ENCODE data around the gene BPIFA2.

The BPIFA2 gene

DNA sequence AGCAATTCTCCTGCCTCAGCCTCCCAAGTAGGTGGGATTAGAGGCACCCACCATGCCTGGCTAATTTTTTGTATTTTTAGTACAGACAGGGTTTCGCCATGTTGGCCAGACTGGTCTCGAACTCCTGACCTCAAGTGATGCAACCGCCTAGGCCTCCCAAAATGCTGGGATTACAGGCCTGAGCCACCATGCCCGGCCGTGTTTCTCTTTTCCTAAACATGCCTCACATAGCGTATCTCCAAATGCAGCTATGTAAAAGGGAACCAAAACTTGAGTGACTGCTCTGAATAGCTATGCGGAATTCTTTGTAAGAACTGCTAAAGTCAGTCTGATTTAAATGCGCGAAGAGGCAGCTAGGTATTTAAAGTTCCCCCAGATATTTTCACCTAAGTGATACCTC is 20.5 kb downstream of the BPIFA2 start:
- H3K4me1 ChIP-seq (ENCODE audit: insufficient read depth, low read length), result no peaks in the 10 kb centered on the region
- no peak overlapping the region for H2AFZ ChIP-seq (ENCODE audit: low read depth, low read length)
- H3K9me3 ChIP-seq (ENCODE audit: low read length), result no peaks in the 10 kb centered on the region
- H3K36me3 ChIP-seq (ENCODE audit: insufficient read depth, low read length), result no peaks in the 10 kb centered on the region
- peaks cover 5% of the 10 kb centered on the region for H3K27me3 ChIP-seq (ENCODE audit: insufficient read depth, low read length)
- H3K4me3 ChIP-seq (ENCODE audit: low read length), result no peak overlapping the region

DNA sequence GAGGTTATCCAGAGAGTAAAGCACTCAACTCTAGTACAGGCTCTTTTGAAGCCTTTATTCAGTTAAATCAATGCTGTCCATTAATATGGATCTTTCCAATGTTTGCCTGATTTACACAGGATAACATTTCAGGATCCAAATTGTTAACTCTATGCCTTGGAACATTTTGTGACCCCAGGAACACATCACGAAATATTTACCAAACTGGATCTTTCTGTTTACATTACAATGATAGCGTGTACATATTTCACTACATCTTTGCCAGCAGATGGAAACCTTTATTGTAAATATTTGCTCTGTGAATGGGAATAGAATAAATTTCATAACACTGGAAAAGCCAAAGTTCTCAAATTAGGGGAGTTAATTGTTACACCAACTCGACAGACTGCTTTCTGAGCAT is 23.5 kb downstream of the BPIFA2 start:
- Histone ChIP-seq H3K4me3 (ENCODE audit: low read length) (no peak overlapping the region), H3K27me3 (ENCODE audit: insufficient read depth, low read length) (peaks cover 7% of the 10 kb centered on the region), H2AFZ (ENCODE audit: low read depth, low read length) (no peak overlapping the region), H3K9me3 (ENCODE audit: low read length) (no peaks in the 10 kb centered on the region), H3K36me3 (ENCODE audit: insufficient read depth, low read length) (no peaks in the 10 kb centered on the region), H3K4me1 (ENCODE audit: insufficient read depth, low read length) (no peaks in the 10 kb centered on the region)

DNA sequence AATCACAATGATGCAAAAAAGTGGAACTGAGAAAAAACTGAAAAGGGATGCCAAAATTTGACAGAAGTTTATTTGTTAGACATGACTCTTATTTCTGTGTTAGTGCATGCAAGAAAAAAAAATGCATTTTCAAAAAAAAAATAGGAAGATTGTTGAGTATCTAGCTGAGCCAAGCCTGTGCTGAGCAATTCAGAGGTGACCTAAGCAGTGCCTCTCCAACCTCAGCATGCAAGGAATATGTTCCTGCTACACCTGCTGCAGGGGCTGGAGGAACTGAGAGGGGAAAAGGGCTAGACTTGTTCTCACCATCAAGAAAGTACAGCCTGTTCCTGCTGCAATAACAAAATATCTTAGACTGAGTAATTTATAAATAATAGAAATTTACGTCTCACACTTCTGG is 24.0 kb downstream of the BPIFA2 start:
- Histone ChIP-seq H3K9me3 (ENCODE audit: low read length) (no peaks in the 10 kb centered on the region), H3K4me3 (ENCODE audit: low read length) (no peak overlapping the region), H3K4me1 (ENCODE audit: insufficient read depth, low read length) (no peaks in the 10 kb centered on the region), H3K27me3 (ENCODE audit: insufficient read depth, low read length) (peaks cover 7% of the 10 kb centered on the region), H2AFZ (ENCODE audit: low read depth, low read length) (no peak overlapping the region), H3K36me3 (ENCODE audit: insufficient read depth, low read length) (no peaks in the 10 kb centered on the region)

DNA sequence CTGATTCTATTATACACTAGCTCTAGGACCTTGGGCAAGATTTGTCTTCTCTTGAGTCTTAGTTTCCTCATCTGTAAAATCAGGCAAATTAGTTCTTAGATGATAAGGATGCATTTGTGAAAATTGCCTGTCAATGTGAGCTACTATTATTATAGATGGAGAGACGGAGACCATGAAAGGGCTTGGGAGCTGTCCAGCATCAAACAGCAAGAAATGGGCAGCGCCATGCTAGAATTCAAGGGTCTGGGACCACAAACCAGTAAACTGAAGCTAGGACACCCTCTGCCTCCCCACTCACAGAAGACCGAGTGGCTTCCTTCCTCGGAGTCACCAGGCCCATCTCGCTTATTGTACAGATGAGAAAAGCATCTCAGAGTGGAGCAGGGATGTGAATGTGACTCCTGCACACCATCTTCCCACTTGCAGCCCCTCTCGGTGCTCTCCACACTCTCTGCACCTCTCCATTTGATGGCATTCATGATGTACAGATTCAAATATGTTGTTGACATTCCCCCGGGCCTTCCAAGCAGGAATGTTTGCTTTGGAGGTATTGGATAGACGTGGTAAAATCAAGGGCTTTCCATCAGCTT is 25.0 kb downstream of the BPIFA2 start:
- Histone ChIP-seq H3K36me3 (ENCODE audit: insufficient read depth, low read length) (no peaks in the 10 kb centered on the region), H3K4me3 (ENCODE audit: low read length) (no peak overlapping the region), H3K4me1 (ENCODE audit: insufficient read depth, low read length) (no peaks in the 10 kb centered on the region), H3K27me3 (ENCODE audit: insufficient read depth, low read length) (peaks cover 7% of the 10 kb centered on the region), H3K9me3 (ENCODE audit: low read length) (no peaks in the 10 kb centered on the region), H2AFZ (ENCODE audit: low read depth, low read length) (no peak overlapping the region)

DNA sequence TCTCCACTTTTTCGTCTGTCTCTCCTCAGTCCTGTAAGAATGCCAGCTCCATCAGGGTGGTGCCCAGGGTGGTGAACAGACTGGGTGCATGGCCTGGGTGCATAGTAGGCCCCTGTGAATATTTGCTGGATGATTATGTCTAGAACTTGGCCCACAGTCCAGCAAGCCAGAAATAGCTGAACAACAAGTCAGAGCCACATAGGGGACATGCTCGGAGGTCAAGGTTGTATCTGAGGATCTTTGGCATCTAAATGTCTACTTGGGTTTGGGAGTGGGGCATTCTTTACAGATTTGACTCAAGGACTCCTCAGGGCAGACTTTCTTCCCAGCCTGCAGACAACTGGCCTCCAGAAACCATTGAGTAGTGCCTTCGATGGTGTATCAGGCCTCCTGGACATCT is 31.1 kb downstream of the BPIFA2 start:
- Histone ChIP-seq H2AFZ (ENCODE audit: low read depth, low read length) (no peak overlapping the region), H3K4me3 (ENCODE audit: low read length) (no peak overlapping the region)

DNA sequence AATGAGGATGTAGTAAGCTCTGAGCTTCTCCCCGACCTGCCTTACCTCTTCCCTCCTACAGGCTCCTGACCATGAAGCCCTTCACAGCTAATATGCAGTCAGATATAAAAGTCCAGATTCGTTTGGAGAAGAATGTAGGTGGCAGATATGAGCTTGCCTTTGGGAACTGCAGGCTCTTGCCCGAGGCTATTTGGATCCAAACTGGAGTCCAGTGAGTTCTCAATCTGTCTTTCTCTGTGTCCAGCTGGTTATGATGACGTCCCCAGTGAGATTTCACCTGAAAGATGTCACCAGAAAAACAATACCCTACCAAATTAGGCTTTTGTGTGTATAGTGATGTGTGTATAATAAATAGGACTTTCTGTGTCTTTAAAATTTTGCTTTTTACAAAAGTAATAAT is 34.5 kb downstream of the BPIFA2 start:
- Histone ChIP-seq H2AFZ (ENCODE audit: low read depth, low read length) (no peak overlapping the region), H3K27me3 (ENCODE audit: insufficient read depth, low read length) (no peaks in the 10 kb centered on the region), H3K4me1 (ENCODE audit: insufficient read depth, low read length) (no peaks in the 10 kb centered on the region), H3K9me3 (ENCODE audit: low read length) (no peaks in the 10 kb centered on the region), H3K36me3 (ENCODE audit: insufficient read depth, low read length) (no peaks in the 10 kb centered on the region), H3K4me3 (ENCODE audit: low read length) (no peak overlapping the region)

More for the DNA sequence above, 31.1 kb downstream of the BPIFA2 start:
- Histone ChIP-seq H3K36me3 (ENCODE audit: insufficient read depth, low read length) (no peaks in the 10 kb centered on the region), H3K27me3 (ENCODE audit: insufficient read depth, low read length) (no peaks in the 10 kb centered on the region), H3K4me1 (ENCODE audit: insufficient read depth, low read length) (no peaks in the 10 kb centered on the region), H3K9me3 (ENCODE audit: low read length) (no peaks in the 10 kb centered on the region)

DNA sequence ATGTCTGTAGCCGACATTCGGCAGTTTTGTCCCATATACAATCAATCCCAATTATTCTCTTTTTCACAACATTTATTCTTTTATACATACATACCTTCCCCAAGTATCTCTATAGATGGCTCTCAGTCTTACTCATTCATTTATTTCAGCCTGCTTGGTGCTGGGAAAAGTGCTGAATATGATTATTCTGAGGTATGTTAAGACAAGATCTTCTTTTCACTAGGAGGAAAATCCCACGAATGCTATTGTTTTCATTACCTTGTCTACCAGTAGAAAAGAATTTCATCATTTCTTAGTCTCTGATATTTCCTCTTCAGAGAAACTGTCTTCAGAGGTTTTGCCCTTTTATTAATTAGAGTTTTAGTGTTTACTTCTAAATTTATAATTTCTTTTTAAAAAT is 35.5 kb downstream of the BPIFA2 start:
- no peak overlapping the region for H3K4me3 ChIP-seq (ENCODE audit: low read length)
- no peaks in the 10 kb centered on the region for H3K9me3 ChIP-seq (ENCODE audit: low read length)
- no peak overlapping the region for H2AFZ ChIP-seq (ENCODE audit: low read depth, low read length)
- no peaks in the 10 kb centered on the region for H3K4me1 ChIP-seq (ENCODE audit: insufficient read depth, low read length)
- no peaks in the 10 kb centered on the region for H3K36me3 ChIP-seq (ENCODE audit: insufficient read depth, low read length)
- no peaks in the 10 kb centered on the region for H3K27me3 ChIP-seq (ENCODE audit: insufficient read depth, low read length)

DNA sequence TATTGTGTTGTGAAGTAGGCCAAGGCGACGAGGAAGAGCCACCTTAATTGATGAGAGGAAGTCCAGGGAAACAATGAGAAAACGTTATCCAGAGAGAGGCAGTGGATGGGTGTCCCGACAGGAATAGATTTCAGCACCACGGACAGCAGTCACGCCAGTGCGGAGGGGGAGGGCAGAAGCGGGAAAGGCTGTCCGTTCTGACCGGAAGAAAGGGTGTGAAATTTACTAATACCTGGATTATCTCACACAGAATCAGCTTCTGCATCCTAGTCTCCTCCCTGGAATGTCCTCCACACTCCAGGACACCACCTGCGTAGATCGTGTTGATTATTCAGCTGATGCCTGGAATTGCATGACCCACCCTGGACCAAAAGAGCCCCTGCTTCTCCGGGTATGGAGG is 41.8 kb downstream of the BPIFA2 start:
- Histone ChIP-seq H2AFZ (ENCODE audit: low read depth, low read length) (no peak overlapping the region), H3K4me3 (ENCODE audit: low read length) (no peak overlapping the region), H3K4me1 (ENCODE audit: insufficient read depth, low read length) (no peaks in the 10 kb centered on the region), H3K36me3 (ENCODE audit: insufficient read depth, low read length) (no peaks in the 10 kb centered on the region), H3K9me3 (ENCODE audit: low read length) (no peaks in the 10 kb centered on the region), H3K27me3 (ENCODE audit: insufficient read depth, low read length) (no peaks in the 10 kb centered on the region)

DNA sequence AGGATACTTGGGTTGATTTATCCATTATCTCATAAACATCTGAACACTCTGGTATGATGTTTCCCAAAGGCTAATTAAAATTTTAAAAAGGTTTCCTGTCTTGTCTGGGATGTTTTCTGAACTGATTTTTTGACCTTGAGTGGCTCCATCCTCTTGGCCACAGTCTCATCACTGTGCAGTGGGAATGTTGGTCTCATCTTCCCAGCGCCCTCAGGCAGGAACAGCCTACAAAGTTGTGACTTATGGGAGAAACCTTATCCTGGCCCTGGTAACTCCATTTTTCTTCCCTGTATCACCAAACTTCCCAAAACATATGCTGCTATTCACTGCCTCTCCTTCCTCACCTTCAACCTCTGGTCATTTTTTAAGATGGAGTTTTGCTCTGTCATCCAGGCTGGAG is 42.4 kb downstream of the BPIFA2 start:
- Histone ChIP-seq H3K9me3 (ENCODE audit: low read length) (no peaks in the 10 kb centered on the region), H2AFZ (ENCODE audit: low read depth, low read length) (no peak overlapping the region), H3K36me3 (ENCODE audit: insufficient read depth, low read length) (no peaks in the 10 kb centered on the region), H3K4me3 (ENCODE audit: low read length) (no peak overlapping the region), H3K27me3 (ENCODE audit: insufficient read depth, low read length) (no peaks in the 10 kb centered on the region), H3K4me1 (ENCODE audit: insufficient read depth, low read length) (no peaks in the 10 kb centered on the region)

DNA sequence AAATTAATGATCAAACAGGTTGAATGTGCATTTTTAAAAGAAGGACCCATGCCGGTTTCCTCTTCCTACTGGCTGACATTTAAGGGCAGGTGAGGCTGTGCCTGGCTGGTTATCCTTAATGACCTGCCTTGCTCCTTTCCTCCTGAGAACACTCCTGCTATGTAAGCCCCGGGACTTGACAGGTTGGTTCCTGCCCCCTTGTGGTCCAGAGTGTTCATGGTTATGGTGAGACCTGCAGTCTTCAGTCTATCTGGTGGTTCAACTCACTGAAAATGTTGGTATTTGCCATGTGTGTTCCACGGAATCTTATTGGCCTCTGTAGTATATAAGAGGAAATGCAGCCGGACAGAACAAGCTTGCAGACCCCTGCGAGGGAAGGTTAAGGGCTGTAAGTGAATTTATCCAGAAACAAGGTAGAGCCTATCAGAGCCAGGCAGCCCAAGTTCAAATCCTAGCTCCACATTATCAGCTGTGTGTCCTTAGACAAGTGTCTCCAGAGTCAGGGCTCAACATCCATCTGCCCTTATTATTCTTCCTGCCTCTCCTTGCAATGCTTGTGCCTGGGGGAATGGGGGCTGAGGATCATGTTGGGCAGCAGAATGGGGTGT is 44.0 kb downstream of the BPIFA2 start:
- no peaks in the 10 kb centered on the region for H3K4me1 ChIP-seq (ENCODE audit: insufficient read depth, low read length)
- H3K27me3 ChIP-seq (ENCODE audit: insufficient read depth, low read length), result peaks cover 2% of the 10 kb centered on the region
- no peaks in the 10 kb centered on the region for H3K36me3 ChIP-seq (ENCODE audit: insufficient read depth, low read length)
- no peaks in the 10 kb centered on the region for H3K9me3 ChIP-seq (ENCODE audit: low read length)
- H3K4me3 ChIP-seq (ENCODE audit: low read length), result no peak overlapping the region
- no peak overlapping the region for H2AFZ ChIP-seq (ENCODE audit: low read depth, low read length)

DNA sequence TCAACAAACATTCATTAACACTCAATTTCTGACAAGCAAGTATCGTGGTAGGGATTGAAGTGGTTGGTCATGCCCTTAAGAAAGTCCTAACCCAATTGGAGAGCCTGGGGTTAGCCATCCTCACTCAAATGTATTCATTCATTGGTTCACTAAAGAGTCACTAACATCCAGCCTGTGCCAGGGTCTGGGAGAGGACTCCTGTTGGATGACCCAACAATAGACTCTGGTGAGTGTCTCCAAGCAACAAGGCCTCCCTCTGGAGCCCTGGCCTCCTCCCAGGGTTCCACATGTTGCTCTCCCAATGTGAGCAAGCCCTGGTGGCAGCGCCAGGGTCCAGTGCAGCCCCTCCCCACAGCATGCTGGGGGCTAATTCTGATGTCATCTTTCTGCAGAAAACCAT is 49.1 kb downstream of the BPIFA2 start, which contains the start of gene BPIFA3:
TSS of gene BPIFA3 (plus strand) at position 301 of the 400 bp plus-strand sequence. CDS start 185 bp downstream, outside the sequence.
- no peaks in the 10 kb centered on the region for H3K36me3 ChIP-seq (ENCODE audit: insufficient read depth, low read length)
- peaks cover 2% of the 10 kb centered on the region for H3K27me3 ChIP-seq (ENCODE audit: insufficient read depth, low read length)
- H3K9me3 ChIP-seq (ENCODE audit: low read length), result no peaks in the 10 kb centered on the region
- no peaks in the 10 kb centered on the region for H3K4me1 ChIP-seq (ENCODE audit: insufficient read depth, low read length)
- H3K4me3 ChIP-seq (ENCODE audit: low read length), result no peak within 1 kb of the TSS
- no peak within 1 kb of the TSS for H2AFZ ChIP-seq (ENCODE audit: low read depth, low read length)

DNA sequence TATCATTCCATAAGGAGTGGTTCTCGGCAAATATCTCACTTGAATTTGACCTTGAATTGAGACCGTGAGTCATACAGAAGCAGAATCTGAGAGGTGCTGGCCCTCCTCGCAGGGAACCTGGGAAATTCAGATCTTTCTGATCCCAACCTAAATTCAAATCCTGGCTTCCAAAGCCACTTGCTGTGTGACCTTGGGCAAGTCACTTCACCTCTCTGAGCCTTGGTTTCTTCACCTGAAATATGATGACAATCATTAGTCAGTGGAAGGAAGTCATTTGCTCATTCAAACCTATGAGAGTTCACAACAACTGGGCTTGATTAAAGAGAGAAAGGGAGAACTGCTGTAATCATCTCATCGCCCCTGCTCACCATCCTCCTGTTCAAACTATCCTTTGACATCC is 56.4 kb downstream of the BPIFA2 start:
- no peaks in the 10 kb centered on the region for H3K4me1 ChIP-seq (ENCODE audit: insufficient read depth, low read length)
- no peaks in the 10 kb centered on the region for H3K27me3 ChIP-seq (ENCODE audit: insufficient read depth, low read length)
- H3K4me3 ChIP-seq (ENCODE audit: low read length), result no peak overlapping the region
- H2AFZ ChIP-seq (ENCODE audit: low read depth, low read length), result no peak overlapping the region
- H3K9me3 ChIP-seq (ENCODE audit: low read length), result no peaks in the 10 kb centered on the region
- H3K36me3 ChIP-seq (ENCODE audit: insufficient read depth, low read length), result no peaks in the 10 kb centered on the region

DNA sequence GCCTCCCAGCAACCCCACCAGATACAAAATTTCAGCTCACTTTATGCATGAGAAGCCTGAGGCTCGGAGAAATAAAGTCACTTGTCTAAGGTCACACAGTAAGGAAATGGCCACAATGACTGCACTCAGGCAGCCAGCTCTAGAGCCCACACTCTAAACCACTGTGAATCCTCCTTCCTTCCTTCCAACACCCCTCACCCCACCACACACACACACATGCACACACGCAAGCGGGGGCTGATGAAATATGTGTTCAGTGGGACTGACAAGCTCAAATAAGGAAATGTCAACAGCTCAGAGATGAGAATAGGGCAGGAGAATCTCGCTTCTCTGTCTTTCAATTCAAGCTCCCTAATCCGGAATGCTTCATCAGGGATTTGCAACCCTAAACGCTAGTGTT is 61.9 kb downstream of the BPIFA2 start:
- Histone ChIP-seq H2AFZ (ENCODE audit: low read depth, low read length) (no peak overlapping the region), H3K27me3 (ENCODE audit: insufficient read depth, low read length) (no peaks in the 10 kb centered on the region), H3K9me3 (ENCODE audit: low read length) (no peaks in the 10 kb centered on the region), H3K4me1 (ENCODE audit: insufficient read depth, low read length) (no peaks in the 10 kb centered on the region), H3K4me3 (ENCODE audit: low read length) (no peak overlapping the region), H3K36me3 (ENCODE audit: insufficient read depth, low read length) (no peaks in the 10 kb centered on the region)
